ENCODE results near the gene PLVAP. TPM values are rescaled to one million over a fixed set of nuclear protein-coding genes. Genes with fewer than 3 reads are reported as not detected.

The PLVAP gene
- total RNA-seq, 1 donor from 2014 or later = 174 TPM

GRCh38 chr19:17404621-17405249, 27.6 kb upstream of the PLVAP start:
- peak overlapping the region; percentile 55 for H3K4me3 ChIP-seq
- H3K36me3 ChIP-seq = no peaks in the 10 kb centered on the region
- DNase-seq (no peak), ATAC-seq (no peak)
- peaks cover 17% of the 10 kb centered on the region for H3K4me1 ChIP-seq
- no peaks in the 10 kb centered on the region for H3K9me3 ChIP-seq
- H3K27me3 ChIP-seq = no peaks in the 10 kb centered on the region
- peak overlapping the region; percentile 76 for H3K27ac ChIP-seq
- TF ChIP-seq, protein P1, sequence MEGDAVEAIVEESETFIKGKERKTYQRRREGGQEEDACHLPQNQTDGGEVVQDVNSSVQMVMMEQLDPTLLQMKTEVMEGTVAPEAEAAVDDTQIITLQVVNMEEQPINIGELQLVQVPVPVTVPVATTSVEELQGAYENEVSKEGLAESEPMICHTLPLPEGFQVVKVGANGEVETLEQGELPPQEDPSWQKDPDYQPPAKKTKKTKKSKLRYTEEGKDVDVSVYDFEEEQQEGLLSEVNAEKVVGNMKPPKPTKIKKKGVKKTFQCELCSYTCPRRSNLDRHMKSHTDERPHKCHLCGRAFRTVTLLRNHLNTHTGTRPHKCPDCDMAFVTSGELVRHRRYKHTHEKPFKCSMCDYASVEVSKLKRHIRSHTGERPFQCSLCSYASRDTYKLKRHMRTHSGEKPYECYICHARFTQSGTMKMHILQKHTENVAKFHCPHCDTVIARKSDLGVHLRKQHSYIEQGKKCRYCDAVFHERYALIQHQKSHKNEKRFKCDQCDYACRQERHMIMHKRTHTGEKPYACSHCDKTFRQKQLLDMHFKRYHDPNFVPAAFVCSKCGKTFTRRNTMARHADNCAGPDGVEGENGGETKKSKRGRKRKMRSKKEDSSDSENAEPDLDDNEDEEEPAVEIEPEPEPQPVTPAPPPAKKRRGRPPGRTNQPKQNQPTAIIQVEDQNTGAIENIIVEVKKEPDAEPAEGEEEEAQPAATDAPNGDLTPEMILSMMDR (IDR thresholded peaks at IDR 0.05) = no peak
- intact Hi-C loops (cut with DNase I) = no loop called here

DNA sequence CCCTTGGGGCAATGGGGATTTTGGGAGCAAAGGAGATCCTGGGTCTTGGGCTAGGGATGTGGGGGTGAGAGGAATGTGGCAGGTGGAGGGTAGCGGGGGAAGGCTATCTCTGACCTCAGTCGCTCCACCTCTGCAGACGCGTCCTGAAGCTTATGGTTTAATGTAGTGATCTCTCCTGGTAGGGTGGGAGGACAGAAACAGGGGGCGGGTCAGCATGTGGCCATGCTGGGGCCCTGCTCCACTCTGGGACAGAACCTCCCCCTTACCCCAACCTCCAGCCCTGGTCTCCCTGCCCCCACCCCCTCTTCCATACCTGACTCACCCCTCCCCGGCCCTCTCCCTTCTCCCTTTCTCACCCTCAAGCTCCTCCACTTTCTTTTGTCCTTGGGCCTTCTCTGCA, 26.9 kb upstream of the PLVAP start:
- TF ChIP-seq, protein P1 (IDR thresholded peaks at IDR 0.05) = no peak
- intact Hi-C loops (cut with DNase I) = no loop called here
- Histone ChIP-seq H3K4me1 (peaks cover 17% of the 10 kb centered on the region), H3K9me3 (no peaks in the 10 kb centered on the region), H3K27ac (no peak overlapping the region), H3K36me3 (no peaks in the 10 kb centered on the region), H3K4me3 (peak overlapping the region; percentile 55), H3K27me3 (no peaks in the 10 kb centered on the region)
- DNase-seq = no peak
- ATAC-seq = no peak

- ATAC-seq = peak; percentile 70
- no peak overlapping the region for H3K27ac ChIP-seq
Measured at GRCh38 chr19:17402982-17403855, 26.1 kb upstream of the PLVAP start.

GRCh38 chr19:17401628-17402027, 24.5 kb upstream of the PLVAP start:
- no peak overlapping the region for H3K27ac ChIP-seq

More at GRCh38 chr19:17402982-17403855, 26.1 kb upstream of the PLVAP start:
- DNase-seq = no peak
- H3K4me3 ChIP-seq = peak overlapping the region; percentile 55
- H3K36me3 ChIP-seq = no peaks in the 10 kb centered on the region
- H3K27me3 ChIP-seq = no peaks in the 10 kb centered on the region
- intact Hi-C loops (cut with DNase I) = no loop called here
- H3K9me3 ChIP-seq = no peaks in the 10 kb centered on the region
- peaks cover 17% of the 10 kb centered on the region for H3K4me1 ChIP-seq
- TF ChIP-seq, protein P1 (IDR thresholded peaks at IDR 0.05) = no peak

DNA sequence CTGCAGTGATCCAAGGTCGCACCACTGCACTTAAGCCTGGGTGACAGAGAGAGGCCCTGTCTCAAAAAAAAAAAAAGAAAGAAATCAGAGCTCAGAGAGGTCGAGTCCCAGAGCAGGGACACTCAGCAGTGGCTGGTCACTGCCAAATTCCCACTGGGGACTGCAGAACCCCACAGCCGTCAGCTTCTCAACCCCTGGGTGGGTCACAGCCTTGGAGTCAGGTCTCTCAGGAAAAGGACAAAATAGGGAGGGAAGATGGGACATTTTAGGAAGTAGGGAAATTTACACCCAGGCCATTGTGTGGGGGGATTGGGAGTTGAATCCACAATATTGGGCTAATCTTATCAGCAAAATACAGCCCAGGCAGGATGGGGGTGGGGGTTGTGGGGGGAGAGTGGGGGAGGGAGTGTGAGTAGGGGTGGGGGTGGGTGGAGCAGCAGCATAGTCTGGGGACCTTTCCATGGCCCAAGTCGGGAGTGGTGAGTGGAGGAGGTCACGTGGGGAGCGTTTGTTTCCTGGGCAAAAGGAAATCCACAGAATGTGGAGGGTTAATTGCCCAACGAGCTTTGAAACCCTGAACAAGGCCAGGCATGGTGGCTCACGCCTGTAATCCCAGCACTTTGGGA, 21.9 kb upstream of the PLVAP start:
- no peak overlapping the region for H3K27ac ChIP-seq
- intact Hi-C loops (cut with DNase I) = loop anchor here (10.0 kb wide), 1 partner anchor 56 kb away; no protein-coding TSS in a partner anchor
- DNase-seq (no peak), ATAC-seq (no peak)
- peaks cover 7% of the 10 kb centered on the region for H3K4me1 ChIP-seq
- H3K36me3 ChIP-seq = no peaks in the 10 kb centered on the region
- peaks cover 5% of the 10 kb centered on the region for H3K27me3 ChIP-seq
- H3K9me3 ChIP-seq = no peaks in the 10 kb centered on the region
- H3K4me3 ChIP-seq = no peak overlapping the region
- TF ChIP-seq, protein P1 (IDR thresholded peaks at IDR 0.05) = no peak

More at GRCh38 chr19:17401628-17402027, 24.5 kb upstream of the PLVAP start:
- Histone ChIP-seq H3K4me1 (peaks cover 6% of the 10 kb centered on the region), H3K27me3 (no peaks in the 10 kb centered on the region), H3K4me3 (no peak overlapping the region), H3K9me3 (no peaks in the 10 kb centered on the region), H3K36me3 (no peaks in the 10 kb centered on the region)
- intact Hi-C loops (cut with DNase I) = no loop called here
- TF ChIP-seq, protein P1 (IDR thresholded peaks at IDR 0.05) = no peak
- no peak for DNase-seq
- ATAC-seq = no peak
